ENCODE data around the gene PCOLCE2.

The PCOLCE2 gene

DNA sequence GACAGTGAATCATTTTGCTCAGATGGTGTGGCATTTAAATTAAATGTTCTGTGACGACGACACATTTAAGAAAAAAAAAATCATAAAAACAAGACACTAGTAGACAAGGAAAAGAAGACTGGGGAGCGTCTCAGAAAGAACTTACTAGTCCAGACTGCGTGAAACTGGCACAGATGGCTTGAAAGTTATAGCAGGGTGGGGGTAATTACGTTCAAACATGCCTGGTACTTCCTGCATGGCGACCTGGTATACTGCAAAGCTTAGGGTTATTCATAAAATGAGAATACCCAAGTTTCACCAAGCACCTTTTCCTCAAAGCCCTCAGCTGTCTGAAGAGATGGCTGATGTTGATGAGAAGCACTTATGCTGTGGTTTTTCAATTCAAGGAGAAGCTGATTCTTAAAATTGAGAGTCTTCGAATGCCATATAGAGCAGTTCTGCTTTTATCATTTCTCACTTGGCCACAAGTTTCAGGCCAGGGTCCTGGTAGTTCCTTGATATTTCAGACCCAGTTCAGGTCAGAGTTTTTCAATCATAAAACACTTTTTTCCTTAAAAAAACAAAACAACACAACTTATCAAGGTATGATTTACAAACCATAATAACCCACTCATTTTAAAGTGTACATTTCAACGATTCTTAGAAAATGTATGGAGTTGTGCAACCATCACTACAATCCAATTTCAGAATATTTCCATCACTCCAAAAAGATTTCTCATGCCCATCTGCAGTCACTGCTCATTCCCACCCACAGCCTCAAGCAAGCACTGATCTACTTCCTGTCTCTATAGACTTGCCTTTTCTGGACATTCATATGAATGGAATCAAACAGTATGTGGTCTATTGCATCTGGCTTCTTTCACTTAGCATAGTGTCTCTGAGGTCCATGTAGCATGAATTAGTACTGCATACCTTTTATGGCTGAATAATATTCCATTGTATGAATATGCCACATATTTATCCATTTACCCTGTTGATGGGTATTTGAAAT lies 24.7 kb downstream of the PCOLCE2 start:
- DNase-seq (ENCODE audit: low read depth, low spot score) = no peak

DNA sequence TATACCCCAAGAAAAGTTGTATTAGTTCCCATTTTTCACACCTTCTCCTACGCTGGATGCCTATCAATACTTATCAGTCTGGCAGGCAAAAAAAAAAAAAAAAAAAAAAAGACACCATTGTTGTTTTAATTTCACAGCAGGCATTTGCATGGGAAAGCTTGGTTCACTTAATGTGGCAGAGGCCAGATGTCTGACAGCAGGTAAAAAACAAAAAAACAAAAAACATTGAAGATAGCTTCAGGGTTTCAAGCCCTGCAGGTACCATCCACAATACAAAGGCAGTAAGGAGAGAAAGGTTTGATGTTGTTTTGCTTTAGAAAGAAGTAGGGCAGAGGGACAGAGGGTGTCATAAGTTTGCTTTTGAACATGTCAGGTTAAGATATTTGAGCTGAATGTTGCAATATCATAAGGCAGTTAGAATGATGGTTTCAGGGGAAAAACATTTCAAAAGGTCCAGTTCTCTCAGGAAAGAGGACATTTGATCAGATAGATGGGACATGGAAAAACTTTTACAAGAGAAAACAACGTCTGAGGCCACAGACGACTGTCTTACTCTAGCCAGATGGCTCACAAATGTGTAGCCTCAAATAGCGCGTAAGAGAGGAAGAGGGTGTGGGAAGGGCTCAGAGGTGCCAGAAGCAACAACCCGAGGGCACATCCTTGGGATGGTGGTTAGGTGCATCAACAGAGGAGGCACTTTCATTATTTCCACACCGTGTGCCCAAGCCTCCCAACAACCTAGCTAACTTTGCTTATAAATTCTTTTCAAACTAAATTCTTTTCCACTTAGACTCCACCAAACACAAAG lies 25.7 kb downstream of the PCOLCE2 start:
- DNase-seq (ENCODE audit: low read depth, low spot score) = peak; percentile 80

GRCh38 chr3:142861926-142862325 lies 27.0 kb downstream of the PCOLCE2 start:
- DNase-seq (ENCODE audit: low read depth, low spot score) = peak; percentile 51

- no peak for DNase-seq (ENCODE audit: low read depth, low spot score)
These were observed 30.8 kb downstream of the PCOLCE2 start for GRCh38 chr3:142858043-142858442.

DNA sequence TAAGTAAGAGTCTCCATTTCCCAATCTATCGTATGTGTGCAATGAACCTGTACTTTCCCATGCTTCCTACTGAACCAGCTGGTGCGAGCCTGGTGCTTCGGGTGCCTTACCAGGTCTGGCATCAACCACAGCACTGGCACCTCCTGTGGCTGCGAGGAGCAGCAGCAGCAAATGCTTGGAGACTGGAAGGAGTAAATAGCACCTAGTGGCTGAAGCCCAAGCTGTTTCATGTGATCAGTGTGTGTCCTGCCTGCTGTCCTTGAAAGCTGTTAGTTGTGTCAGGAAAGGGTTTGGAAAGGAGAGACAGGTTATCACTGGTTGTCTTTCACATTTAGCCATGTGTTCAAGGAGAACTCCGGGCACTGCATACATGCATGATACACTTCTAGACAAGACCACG lies 31.8 kb downstream of the PCOLCE2 start:
- DNase-seq (ENCODE audit: low read depth, low spot score) = peak; percentile 57

DNA sequence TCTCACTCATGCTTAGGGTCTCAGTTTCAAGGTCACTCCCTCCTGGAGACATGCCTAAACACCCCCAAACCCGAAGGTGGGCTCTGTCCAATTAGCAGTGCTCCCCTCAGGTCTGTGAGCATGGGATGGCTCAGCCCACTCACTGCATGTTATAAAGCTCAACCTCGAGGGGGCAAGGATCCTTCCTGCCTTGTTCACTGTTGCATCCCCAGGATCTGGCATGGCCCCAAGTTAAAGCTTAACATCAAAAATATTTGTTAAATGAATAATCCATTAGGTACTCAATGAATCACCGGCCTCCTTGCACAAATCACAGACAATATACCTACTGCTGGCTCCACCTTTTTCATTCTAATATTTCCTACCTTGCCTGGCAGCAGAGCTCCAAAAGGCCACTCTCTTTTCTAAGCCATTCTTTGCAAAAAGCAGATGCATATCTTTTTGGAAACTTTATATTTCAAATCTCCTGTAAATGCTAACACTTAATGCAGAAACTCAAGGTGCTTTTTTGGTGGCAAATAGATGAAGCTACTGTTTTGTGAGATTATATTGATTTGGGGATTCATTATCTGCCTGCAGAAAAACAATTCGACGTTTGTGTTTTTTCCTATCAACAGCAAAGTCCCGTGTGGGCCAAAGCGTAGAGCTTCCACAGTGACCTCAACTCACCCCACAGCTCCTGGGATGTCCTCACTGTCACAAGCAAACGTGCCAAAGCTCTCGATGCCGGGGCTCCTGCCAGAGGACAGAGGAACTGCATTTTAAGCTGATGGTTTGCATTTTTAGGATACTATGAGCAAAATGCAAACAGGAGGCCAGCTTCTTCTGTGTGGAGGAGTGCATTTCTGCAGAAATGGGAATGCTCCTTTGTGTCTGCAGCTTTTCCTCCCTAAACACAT lies 35.4 kb downstream of the PCOLCE2 start:
- no peak for DNase-seq (ENCODE audit: low read depth, low spot score)

DNA sequence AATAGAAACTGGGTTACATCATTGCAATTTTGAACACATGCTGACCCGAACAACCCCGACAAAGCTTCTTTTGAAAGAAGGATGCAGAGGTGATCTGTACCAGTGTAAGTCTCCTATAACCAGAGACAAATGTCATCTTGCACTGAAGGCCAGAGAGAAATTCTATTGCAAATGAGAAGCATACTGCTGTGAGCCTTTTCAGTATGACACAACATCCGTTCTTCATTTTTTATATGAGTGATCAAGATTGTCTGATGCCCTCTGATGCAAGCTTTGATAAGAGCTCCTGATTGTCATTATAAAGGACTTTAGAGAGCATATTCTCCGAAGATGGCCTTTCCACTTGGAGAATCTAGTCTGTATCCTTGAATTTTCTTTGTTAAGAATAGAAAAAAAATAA lies 36.9 kb downstream of the PCOLCE2 start:
- no peak for DNase-seq (ENCODE audit: low read depth, low spot score)

DNA sequence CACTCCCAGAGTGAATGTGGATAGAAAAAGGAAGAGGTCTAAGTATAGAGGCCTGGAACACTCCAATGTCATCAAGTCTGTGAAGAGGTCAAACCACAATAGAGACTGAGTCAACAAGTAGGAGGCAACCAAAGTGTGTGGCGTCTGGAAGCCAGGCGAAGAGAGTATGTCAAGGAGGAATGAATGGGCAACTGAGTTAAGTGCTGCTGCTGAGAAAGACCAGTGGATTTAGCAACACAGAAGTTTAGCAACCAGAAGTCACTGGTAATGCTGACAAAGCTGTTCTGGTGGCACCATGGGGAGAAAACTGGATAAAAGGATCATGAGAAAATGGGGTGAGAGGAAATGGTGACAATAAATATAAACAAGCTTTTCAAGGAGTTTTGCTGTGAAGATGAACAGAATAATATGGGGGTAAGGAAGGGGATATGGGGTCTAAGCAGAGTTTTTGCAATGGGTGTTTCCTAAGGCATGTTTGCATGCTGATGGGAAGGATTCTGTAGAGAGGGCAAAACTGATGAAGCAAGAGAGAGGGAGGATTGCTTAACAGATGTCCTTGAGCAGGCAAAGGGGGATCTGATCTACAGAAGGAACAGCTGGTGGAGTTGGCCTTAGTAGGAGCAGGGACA lies 38.4 kb downstream of the PCOLCE2 start:
- no peak for DNase-seq (ENCODE audit: low read depth, low spot score)

- no peak for DNase-seq (ENCODE audit: low read depth, low spot score)
These were observed 39.7 kb downstream of the PCOLCE2 start for GRCh38 chr3:142849148-142849547.

GRCh38 chr3:142846779-142847577 lies 41.9 kb downstream of the PCOLCE2 start:
- DNase-seq (ENCODE audit: low read depth, low spot score) = no peak

GRCh38 chr3:142844339-142844977 lies 44.4 kb downstream of the PCOLCE2 start:
- DNase-seq (ENCODE audit: low read depth, low spot score) = no peak

- DNase-seq (ENCODE audit: low read depth, low spot score) = no peak
These were observed 49.1 kb downstream of the PCOLCE2 start for GRCh38 chr3:142839831-142840230.

GRCh38 chr3:142837526-142837925 lies 51.4 kb downstream of the PCOLCE2 start:
- no peak for DNase-seq (ENCODE audit: low read depth, low spot score)

- peak; percentile 84 for DNase-seq (ENCODE audit: low read depth, low spot score)
These were observed 60.1 kb downstream of the PCOLCE2 start for GRCh38 chr3:142828703-142829305.

- no peak for DNase-seq (ENCODE audit: low read depth, low spot score)
These were observed 69.7 kb downstream of the PCOLCE2 start for GRCh38 chr3:142819179-142819578.

DNA sequence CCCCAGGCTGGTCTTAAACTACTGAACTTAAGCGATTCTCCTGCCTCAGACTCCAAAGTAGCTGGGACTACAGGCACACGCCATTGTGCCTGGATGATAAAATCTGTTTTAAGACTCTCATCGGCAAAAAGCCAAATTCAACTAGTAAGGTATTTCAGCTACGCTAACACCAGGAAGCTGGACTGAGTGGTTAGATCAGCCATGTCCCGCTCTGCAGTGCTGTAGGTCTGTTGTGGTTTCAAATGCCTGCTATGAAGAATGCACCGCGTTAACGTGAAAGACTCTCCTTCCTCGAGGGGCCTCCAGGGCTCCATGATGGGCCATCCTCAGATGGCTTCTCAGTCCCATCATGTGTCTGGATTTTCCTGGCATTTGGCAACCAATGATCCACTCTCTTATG lies 70.2 kb downstream of the PCOLCE2 start:
- DNase-seq (ENCODE audit: low read depth, low spot score) = no peak

GRCh38 chr3:142817897-142818296 lies 71.0 kb downstream of the PCOLCE2 start:
- DNase-seq (ENCODE audit: low read depth, low spot score) = no peak

DNA sequence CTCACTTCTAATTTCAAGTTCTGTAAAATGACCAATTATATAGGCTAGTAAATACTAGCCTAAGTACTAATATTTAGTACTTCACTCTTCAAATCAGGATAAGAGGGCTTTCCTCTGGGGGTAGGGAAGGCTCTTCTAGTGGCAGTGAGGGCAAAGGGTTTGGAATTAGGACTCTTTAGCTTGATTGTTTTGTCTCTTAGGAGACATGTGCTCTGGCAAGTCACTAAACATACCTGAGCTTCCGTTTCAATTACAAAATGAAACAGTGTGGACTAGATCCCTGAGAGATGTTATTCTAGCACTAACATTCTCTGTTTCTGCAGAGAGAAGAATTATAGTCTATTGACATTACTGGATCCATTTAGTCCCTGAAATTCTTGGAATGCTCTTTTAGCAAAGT lies 71.5 kb downstream of the PCOLCE2 start:
- DNase-seq (ENCODE audit: low read depth, low spot score) = no peak

- DNase-seq (ENCODE audit: low read depth, low spot score) = no peak
These were observed 73.1 kb downstream of the PCOLCE2 start for GRCh38 chr3:142815803-142816202.
